ENCODE data around the gene NBEAL1.
"Not testable (repeated sequence)": the region's sequence is repeated elsewhere in the genome, so short reads cannot be mapped to it uniquely, and the experiment has no call there.

The NBEAL1 gene

DNA sequence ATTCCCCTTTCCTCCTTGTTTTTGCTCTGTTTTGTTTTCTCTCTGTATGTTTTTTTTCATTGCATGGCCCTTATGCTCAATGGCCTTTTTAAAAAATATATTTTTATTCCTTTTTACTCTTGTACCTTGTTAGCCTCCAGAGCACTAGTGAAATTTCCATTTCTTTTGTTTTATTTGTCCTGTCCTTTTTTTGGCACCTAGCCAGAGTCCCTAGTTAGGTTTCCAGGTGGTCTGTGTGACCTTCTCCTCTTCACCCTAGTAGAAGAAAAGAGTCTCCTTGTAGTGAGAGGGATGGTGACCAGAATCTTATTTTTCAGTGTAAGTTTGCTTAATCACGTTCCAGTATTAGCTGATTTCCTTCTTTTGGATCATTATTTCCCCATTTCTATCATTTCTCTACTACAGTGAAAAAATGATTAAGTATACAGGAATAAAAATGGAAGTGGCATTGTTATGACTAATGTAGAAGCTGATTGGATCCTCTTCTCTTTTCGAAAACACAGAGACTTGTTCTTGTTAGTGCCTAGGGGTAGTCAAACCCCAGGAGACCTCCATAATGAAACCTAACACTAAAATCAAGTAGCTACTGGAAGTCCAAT is 65.9 kb downstream of the NBEAL1 start:
- WGBS (ENCODE audit: extremely low coverage, insufficient coverage, insufficient read length): no CpG with 5 or more reads among the region's 2 CpGs
- Histone ChIP-seq H3K18ac (ENCODE audit: low read length) (no peak overlapping the region), H2BK12ac (ENCODE audit: low read length) (no peak overlapping the region), H2AK5ac (ENCODE audit: low read length) (no peak overlapping the region), H3K14ac (ENCODE audit: low read length) (no peak overlapping the region), H3K9me3 (ENCODE audit: insufficient read depth, low read depth, low read length) (no peaks in the 10 kb centered on the region), H2BK5ac (ENCODE audit: low read depth, low read length, poor library complexity) (no peak overlapping the region), H3K79me2 (ENCODE audit: control insufficient read depth, insufficient read depth, low read length, poor library complexity) (no peaks in the 10 kb centered on the region), H2AFZ (ENCODE audit: insufficient read depth, low read length, poor library complexity) (no peak overlapping the region), H3K9ac (ENCODE audit: low read length) (no peak overlapping the region), H4K91ac (ENCODE audit: low read depth, low read length) (no peak overlapping the region), H3K4ac (ENCODE audit: low read depth, low read length) (no peak overlapping the region), H2BK120ac (ENCODE audit: insufficient read depth, low read length, poor library complexity) (no peak overlapping the region), H3K4me1 (ENCODE audit: control insufficient read depth in 1 of 2, insufficient read depth in 2 of 2, low read length in 2 of 2) (no peaks in the 10 kb centered on the region), H3K4me3 (ENCODE audit: low read depth, low read length) (no peak overlapping the region), H3K27ac (ENCODE audit: low read depth, low read length) (no peak overlapping the region), H4K12ac (ENCODE audit: low read depth, low read length) (no peak overlapping the region), H3K27me3 (ENCODE audit: insufficient read depth, low read length) (no peaks in the 10 kb centered on the region), H3K36me3 (ENCODE audit: control insufficient read depth in 1 of 2, insufficient read depth in 2 of 2, low read length in 2 of 2) (peaks cover 3 to 14% of the 10 kb centered on the region in 2 experiments), H3K4me2 (ENCODE audit: low read length) (no peak overlapping the region), H3K79me1 (ENCODE audit: low read length) (no peaks in the 10 kb centered on the region), H3K23ac (ENCODE audit: low read length) (no peak overlapping the region), H4K8ac (ENCODE audit: low read depth, low read length) (no peak overlapping the region)
- DNase-seq: no peak

DNA sequence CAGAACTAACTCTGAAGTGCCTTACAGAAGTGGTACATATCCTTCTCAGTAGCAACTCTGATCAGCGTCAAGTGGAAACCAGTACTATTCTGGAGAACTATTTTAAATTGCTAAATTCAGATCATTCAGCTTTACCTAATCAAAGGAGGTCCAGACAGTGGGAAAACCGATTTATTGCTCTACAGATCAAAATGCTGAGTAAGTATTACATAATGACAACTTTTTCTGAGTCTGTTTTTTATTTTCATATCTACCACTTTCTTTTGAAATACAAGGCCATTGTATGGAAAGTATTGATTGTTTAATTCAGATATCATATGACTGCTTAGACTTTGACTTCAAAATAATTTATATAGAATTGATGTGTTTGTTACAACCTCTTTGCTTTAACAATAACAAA is 68.7 kb downstream of the NBEAL1 start:
- DNase-seq: no peak
- H3K23ac ChIP-seq (ENCODE audit: low read length): no peak overlapping the region
- no peaks in the 10 kb centered on the region for H3K9me3 ChIP-seq (ENCODE audit: insufficient read depth, low read depth, low read length)
- no peaks in the 10 kb centered on the region for H3K27me3 ChIP-seq (ENCODE audit: insufficient read depth, low read length)
- H4K12ac ChIP-seq (ENCODE audit: low read depth, low read length): no peak overlapping the region
- H3K4ac ChIP-seq (ENCODE audit: low read depth, low read length): no peak overlapping the region
- H3K4me3 ChIP-seq (ENCODE audit: low read depth, low read length): no peak overlapping the region
- no peak overlapping the region for H3K14ac ChIP-seq (ENCODE audit: low read length)
- no peak overlapping the region for H2AK5ac ChIP-seq (ENCODE audit: low read length)
- no peak overlapping the region for H3K18ac ChIP-seq (ENCODE audit: low read length)
- H3K9ac ChIP-seq (ENCODE audit: low read length): no peak overlapping the region
- H3K79me2 ChIP-seq (ENCODE audit: control insufficient read depth, insufficient read depth, low read length, poor library complexity): no peaks in the 10 kb centered on the region
- H4K91ac ChIP-seq (ENCODE audit: low read depth, low read length): no peak overlapping the region
- no peak overlapping the region for H4K8ac ChIP-seq (ENCODE audit: low read depth, low read length)
- no peak overlapping the region for H2BK5ac ChIP-seq (ENCODE audit: low read depth, low read length, poor library complexity)
- no peaks in the 10 kb centered on the region for H3K79me1 ChIP-seq (ENCODE audit: low read length)
- H3K27ac ChIP-seq (ENCODE audit: low read depth, low read length): no peak overlapping the region
- WGBS (ENCODE audit: extremely low coverage, insufficient coverage, insufficient read length): no CpG with 5 or more reads among the region's 2 CpGs
- no peaks in the 10 kb centered on the region for H3K4me1 ChIP-seq (ENCODE audit: control insufficient read depth in 1 of 2, insufficient read depth in 2 of 2, low read length in 2 of 2)
- H3K36me3 ChIP-seq (ENCODE audit: control insufficient read depth in 1 of 2, insufficient read depth in 2 of 2, low read length in 2 of 2): peaks cover 2 to 13% of the 10 kb centered on the region in 2 experiments
- H2AFZ ChIP-seq (ENCODE audit: insufficient read depth, low read length, poor library complexity): no peak overlapping the region
- no peak overlapping the region for H2BK12ac ChIP-seq (ENCODE audit: low read length)
- no peak overlapping the region for H3K4me2 ChIP-seq (ENCODE audit: low read length)
- no peak overlapping the region for H2BK120ac ChIP-seq (ENCODE audit: insufficient read depth, low read length, poor library complexity)

DNA sequence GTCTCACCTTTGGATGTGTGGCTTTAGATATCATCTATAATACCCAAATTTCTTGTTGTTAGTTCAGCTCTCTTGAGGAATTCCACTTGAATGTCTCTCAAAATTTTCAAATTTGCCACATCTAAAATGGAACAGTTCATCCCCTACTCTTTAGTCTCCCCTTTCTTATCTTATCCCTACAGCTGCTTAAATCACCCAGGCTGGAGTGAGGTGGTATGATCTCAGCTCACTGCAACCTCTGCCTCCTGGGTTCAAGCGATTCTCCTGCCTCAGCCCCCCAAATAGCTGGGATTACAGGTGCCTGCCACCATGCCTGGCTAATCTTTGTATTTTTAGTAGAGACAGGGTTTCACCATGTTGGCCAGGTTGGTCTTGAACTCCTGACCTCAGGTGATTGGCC is 71.7 kb downstream of the NBEAL1 start:
- H3K18ac ChIP-seq (ENCODE audit: low read length); H4K8ac ChIP-seq (ENCODE audit: low read depth, low read length); H2BK5ac ChIP-seq (ENCODE audit: low read depth, low read length, poor library complexity); H2BK120ac ChIP-seq (ENCODE audit: insufficient read depth, low read length, poor library complexity); H3K27me3 ChIP-seq (ENCODE audit: insufficient read depth, low read length); H3K36me3 ChIP-seq (ENCODE audit: control insufficient read depth in 1 of 2, insufficient read depth in 2 of 2, low read length in 2 of 2); H3K27ac ChIP-seq (ENCODE audit: low read depth, low read length); H3K9ac ChIP-seq (ENCODE audit: low read length); H3K4me3 ChIP-seq (ENCODE audit: low read depth, low read length); H3K9me3 ChIP-seq (ENCODE audit: insufficient read depth, low read depth, low read length); H3K79me1 ChIP-seq (ENCODE audit: low read length); H3K4me2 ChIP-seq (ENCODE audit: low read length); H2AK5ac ChIP-seq (ENCODE audit: low read length); H3K14ac ChIP-seq (ENCODE audit: low read length); H3K4me1 ChIP-seq (ENCODE audit: control insufficient read depth in 1 of 2, insufficient read depth in 2 of 2, low read length in 2 of 2); H4K91ac ChIP-seq (ENCODE audit: low read depth, low read length); H4K12ac ChIP-seq (ENCODE audit: low read depth, low read length); H3K4ac ChIP-seq (ENCODE audit: low read depth, low read length); H3K23ac ChIP-seq (ENCODE audit: low read length); H2AFZ ChIP-seq (ENCODE audit: insufficient read depth, low read length, poor library complexity); H2BK12ac ChIP-seq (ENCODE audit: low read length); H3K79me2 ChIP-seq (ENCODE audit: control insufficient read depth, insufficient read depth, low read length, poor library complexity); DNase-seq: not testable (repeated sequence)
- no CpG with 5 or more reads among the region's 1 CpG for WGBS (ENCODE audit: extremely low coverage, insufficient coverage, insufficient read length)

DNA sequence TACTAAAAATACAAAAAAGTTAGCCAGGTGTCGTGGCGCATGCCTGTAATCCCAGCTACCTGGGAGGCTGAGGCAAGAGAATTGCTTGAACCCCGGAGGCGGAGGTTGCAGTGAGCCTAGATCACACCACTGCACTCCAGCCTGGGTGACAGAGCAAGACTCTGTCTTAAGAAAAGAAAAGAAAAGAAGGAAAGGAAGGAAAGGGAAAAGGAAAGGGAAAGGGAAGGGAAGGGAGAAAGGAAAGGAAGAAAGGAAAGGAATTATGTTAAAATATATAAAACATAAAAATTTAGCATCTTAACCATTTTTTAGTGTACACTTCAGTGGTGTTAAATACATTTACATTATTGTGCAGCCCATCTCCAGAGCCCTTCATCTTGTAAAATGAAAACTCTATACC is 76.0 kb downstream of the NBEAL1 start:
- H3K14ac ChIP-seq (ENCODE audit: low read length); H3K27ac ChIP-seq (ENCODE audit: low read depth, low read length); H3K4me2 ChIP-seq (ENCODE audit: low read length); H3K79me2 ChIP-seq (ENCODE audit: control insufficient read depth, insufficient read depth, low read length, poor library complexity); H2BK120ac ChIP-seq (ENCODE audit: insufficient read depth, low read length, poor library complexity); H3K23ac ChIP-seq (ENCODE audit: low read length); H3K4me1 ChIP-seq (ENCODE audit: control insufficient read depth in 1 of 2, insufficient read depth in 2 of 2, low read length in 2 of 2); H3K9ac ChIP-seq (ENCODE audit: low read length); H2AFZ ChIP-seq (ENCODE audit: insufficient read depth, low read length, poor library complexity); H2BK5ac ChIP-seq (ENCODE audit: low read depth, low read length, poor library complexity); H3K4me3 ChIP-seq (ENCODE audit: low read depth, low read length); H2BK12ac ChIP-seq (ENCODE audit: low read length); H4K12ac ChIP-seq (ENCODE audit: low read depth, low read length); H4K8ac ChIP-seq (ENCODE audit: low read depth, low read length); DNase-seq; H3K79me1 ChIP-seq (ENCODE audit: low read length); H3K18ac ChIP-seq (ENCODE audit: low read length); H4K91ac ChIP-seq (ENCODE audit: low read depth, low read length); H3K4ac ChIP-seq (ENCODE audit: low read depth, low read length); H3K9me3 ChIP-seq (ENCODE audit: insufficient read depth, low read depth, low read length); H2AK5ac ChIP-seq (ENCODE audit: low read length); H3K36me3 ChIP-seq (ENCODE audit: control insufficient read depth in 1 of 2, insufficient read depth in 2 of 2, low read length in 2 of 2); H3K27me3 ChIP-seq (ENCODE audit: insufficient read depth, low read length): not testable (repeated sequence)
- no CpG with 5 or more reads among the region's 4 CpGs for WGBS (ENCODE audit: extremely low coverage, insufficient coverage, insufficient read length)
